Measurements from ENCODE around the gene NANOS2.

Gene NANOS2

DNA sequence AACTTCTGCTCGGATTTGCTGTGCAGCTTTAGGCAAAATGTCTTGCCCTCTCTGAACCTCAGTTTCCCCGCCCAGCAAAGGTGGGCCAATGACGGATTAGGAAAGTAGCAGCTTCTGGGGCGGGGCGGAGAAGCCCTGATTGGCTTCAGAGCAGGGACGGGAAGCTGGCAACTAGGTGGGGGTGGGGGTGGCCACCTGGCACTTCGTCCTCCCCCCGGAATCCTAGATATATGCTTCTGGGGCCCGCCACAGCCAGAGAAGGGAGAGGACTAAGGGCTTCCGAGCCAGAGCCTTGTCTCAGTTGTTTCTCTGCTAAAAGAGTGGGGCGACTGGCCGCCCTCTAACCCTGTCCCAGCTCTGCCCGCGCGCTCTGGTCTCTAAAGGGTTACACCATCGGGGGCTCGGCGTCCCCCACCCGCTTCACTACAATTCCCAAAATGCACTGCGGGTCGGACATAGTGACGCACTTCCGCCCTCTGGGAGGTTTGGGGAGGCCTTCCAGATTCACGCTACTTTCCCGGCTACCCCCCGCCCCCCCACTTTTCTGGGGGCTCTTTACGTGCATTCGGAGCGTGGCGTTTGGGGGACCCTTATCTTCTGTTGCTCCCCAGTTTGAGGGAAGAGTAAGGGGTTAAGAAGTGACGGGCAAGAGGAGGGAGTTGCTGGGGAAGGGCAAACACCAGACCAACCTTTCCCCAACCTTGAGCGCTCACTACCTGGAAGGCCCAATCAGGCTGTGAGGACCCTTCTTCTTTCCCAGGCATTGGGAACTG is 28.0 kb downstream of the NANOS2 start:
- Histone ChIP-seq H3K9me2 (replicated peaks; ENCODE audit: control insufficient read depth, low read length) (no peaks in the 10 kb centered on the region), H3K79me2 (ENCODE audit: control insufficient read depth, low read length) (peaks cover 32% of the 10 kb centered on the region), H3K36me3 (ENCODE audit: control insufficient read depth, low read length) (peaks cover 29% of the 10 kb centered on the region), H3F3A (ENCODE audit: control insufficient read depth, insufficient read depth) (peaks cover 4% of the 10 kb centered on the region; the same call in 1 of the 2 replicates), H4K20me1 (ENCODE audit: control insufficient read depth, insufficient read depth, low read depth, low read length) (peaks cover 20% of the 10 kb centered on the region; the same call in 1 of the 2 replicates), H3K9me3 (ENCODE audit: control insufficient read depth, insufficient read depth, low read length) (no peaks in the 10 kb centered on the region), H3K27me3 (ENCODE audit: control insufficient read depth, low read length) (no peaks in the 10 kb centered on the region), H3K4me1 (ENCODE audit: control insufficient read depth, low read length) (peaks cover 31% of the 10 kb centered on the region), H3K4me2 (ENCODE audit: low read length) (peak overlapping the region; percentile 97), H3K27ac (ENCODE audit: low read depth, low read length) (peak overlapping the region; percentile 73), H3K4me3 (ENCODE audit: low read length) (peak overlapping the region; percentile 82)
- TF ChIP-seq EZH2phosphoT487 (IDR thresholded peaks at IDR 0.05; ENCODE audit: borderline replicate concordance, low read length), result no peak
- TF ChIP-seq, protein P1, sequence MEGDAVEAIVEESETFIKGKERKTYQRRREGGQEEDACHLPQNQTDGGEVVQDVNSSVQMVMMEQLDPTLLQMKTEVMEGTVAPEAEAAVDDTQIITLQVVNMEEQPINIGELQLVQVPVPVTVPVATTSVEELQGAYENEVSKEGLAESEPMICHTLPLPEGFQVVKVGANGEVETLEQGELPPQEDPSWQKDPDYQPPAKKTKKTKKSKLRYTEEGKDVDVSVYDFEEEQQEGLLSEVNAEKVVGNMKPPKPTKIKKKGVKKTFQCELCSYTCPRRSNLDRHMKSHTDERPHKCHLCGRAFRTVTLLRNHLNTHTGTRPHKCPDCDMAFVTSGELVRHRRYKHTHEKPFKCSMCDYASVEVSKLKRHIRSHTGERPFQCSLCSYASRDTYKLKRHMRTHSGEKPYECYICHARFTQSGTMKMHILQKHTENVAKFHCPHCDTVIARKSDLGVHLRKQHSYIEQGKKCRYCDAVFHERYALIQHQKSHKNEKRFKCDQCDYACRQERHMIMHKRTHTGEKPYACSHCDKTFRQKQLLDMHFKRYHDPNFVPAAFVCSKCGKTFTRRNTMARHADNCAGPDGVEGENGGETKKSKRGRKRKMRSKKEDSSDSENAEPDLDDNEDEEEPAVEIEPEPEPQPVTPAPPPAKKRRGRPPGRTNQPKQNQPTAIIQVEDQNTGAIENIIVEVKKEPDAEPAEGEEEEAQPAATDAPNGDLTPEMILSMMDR (IDR thresholded peaks at IDR 0.05; ENCODE audit: low read depth, low read length, poor library complexity, severe bottlenecking), result no peak

GRCh38 chr19:45885556-45886426 is 28.8 kb downstream of the NANOS2 start, which contains the start of gene IRF2BP1:
TSS of gene IRF2BP1 (minus strand) at chr19:45886141. CDS start at chr19:45885774, 367 bp downstream.
- Histone ChIP-seq H3K36me3 (ENCODE audit: control insufficient read depth, low read length) (peaks cover 29% of the 10 kb centered on the region), H3K27ac (ENCODE audit: low read depth, low read length) (peak within 1 kb of the TSS; percentile 73), H3K4me3 (ENCODE audit: low read length) (peak within 1 kb of the TSS; percentile 82), H4K20me1 (ENCODE audit: control insufficient read depth, insufficient read depth, low read depth, low read length) (peaks cover 20% of the 10 kb centered on the region; the same call in 1 of the 2 replicates), H3K4me1 (ENCODE audit: control insufficient read depth, low read length) (peaks cover 31% of the 10 kb centered on the region), H3K9me3 (ENCODE audit: control insufficient read depth, insufficient read depth, low read length) (no peaks in the 10 kb centered on the region), H3K27me3 (ENCODE audit: control insufficient read depth, low read length) (no peaks in the 10 kb centered on the region), H3K4me2 (ENCODE audit: low read length) (peak within 1 kb of the TSS; percentile 97), H3K79me2 (ENCODE audit: control insufficient read depth, low read length) (peaks cover 32% of the 10 kb centered on the region), H3F3A (ENCODE audit: control insufficient read depth, insufficient read depth) (peaks cover 4% of the 10 kb centered on the region; the same call in 1 of the 2 replicates), H3K9me2 (replicated peaks; ENCODE audit: control insufficient read depth, low read length) (no peaks in the 10 kb centered on the region)
- TF ChIP-seq EZH2phosphoT487 (IDR thresholded peaks at IDR 0.05; ENCODE audit: borderline replicate concordance, low read length), result no peak
- TF ChIP-seq, protein P1 (IDR thresholded peaks at IDR 0.05; ENCODE audit: low read depth, low read length, poor library complexity, severe bottlenecking), result no peak

GRCh38 chr19:45884682-45885555 is 29.7 kb downstream of the NANOS2 start:
- Histone ChIP-seq H4K20me1 (ENCODE audit: control insufficient read depth, insufficient read depth, low read depth, low read length) (peaks cover 20% of the 10 kb centered on the region; the same call in 1 of the 2 replicates), H3K4me1 (ENCODE audit: control insufficient read depth, low read length) (peaks cover 31% of the 10 kb centered on the region), H3K36me3 (ENCODE audit: control insufficient read depth, low read length) (peaks cover 29% of the 10 kb centered on the region), H3K27me3 (ENCODE audit: control insufficient read depth, low read length) (no peaks in the 10 kb centered on the region), H3K9me2 (replicated peaks; ENCODE audit: control insufficient read depth, low read length) (no peaks in the 10 kb centered on the region), H3K27ac (ENCODE audit: low read depth, low read length) (peak overlapping the region; percentile 73), H3K4me2 (ENCODE audit: low read length) (peak overlapping the region; percentile 97), H3K9me3 (ENCODE audit: control insufficient read depth, insufficient read depth, low read length) (no peaks in the 10 kb centered on the region), H3F3A (ENCODE audit: control insufficient read depth, insufficient read depth) (peaks cover 4% of the 10 kb centered on the region; the same call in 1 of the 2 replicates), H3K4me3 (ENCODE audit: low read length) (peak overlapping the region; percentile 82), H3K79me2 (ENCODE audit: control insufficient read depth, low read length) (peaks cover 32% of the 10 kb centered on the region)
- TF ChIP-seq, protein P1 (IDR thresholded peaks at IDR 0.05; ENCODE audit: low read depth, low read length, poor library complexity, severe bottlenecking), result no peak
- TF ChIP-seq EZH2phosphoT487 (IDR thresholded peaks at IDR 0.05; ENCODE audit: borderline replicate concordance, low read length), result no peak

All from DOHH2 (cell line).